RWPE2 (cell line): ENCODE measurements around the gene PTGR1.

Source experiments
- ATAC-seq: fragments of 200-7000 bp; cut with Tn5 transposase; 3 replicates; pipeline ENCODE4 v1.9.1; 2021; ENCODE audit warnings: low read depth
- DNase-seq: peaks from one replicate; pipeline ENCODE4 v3.0.0-alpha.2; 2020; ENCODE audit warnings: low spot score
- H3K27ac ChIP-seq: fragments of 450-650 bp; 2 replicates; pipeline ENCODE4 v1.5.1; 2017; ENCODE audit warnings: mild to moderate bottlenecking; ENCODE audit not compliant: poor library complexity, severe bottlenecking
- H3K27me3 ChIP-seq: fragments of 250-450 bp; sonication (Bioruptor Pico); 2 replicates; pipeline ENCODE4 v1.5.1; 2021; ENCODE audit warnings: mild to moderate bottlenecking, moderate library complexity; ENCODE audit not compliant: insufficient read depth, poor library complexity, severe bottlenecking
- H3K36me3 ChIP-seq: fragments of 250-450 bp; sonication (Bioruptor Pico); 2 replicates; pipeline ENCODE4 v1.5.1; 2020; ENCODE audit warnings: low read depth, mild to moderate bottlenecking, moderate library complexity
- H3K4me1 ChIP-seq: fragments of 250-450 bp; sonication (Bioruptor Pico); 2 replicates; pipeline ENCODE4 v1.5.1; 2021; ENCODE audit warnings: mild to moderate bottlenecking, moderate library complexity; ENCODE audit not compliant: insufficient read depth, poor library complexity, severe bottlenecking
- H3K4me3 ChIP-seq: fragments of 250-450 bp; sonication (Bioruptor Pico); 2 replicates; pipeline ENCODE4 v1.5.1; 2021; ENCODE audit warnings: mild to moderate bottlenecking, moderate library complexity; ENCODE audit not compliant: severe bottlenecking
- H3K9me3 ChIP-seq: fragments of 250-450 bp; sonication (Bioruptor Pico); 2 replicates; pipeline ENCODE4 v1.5.1; 2021; ENCODE audit warnings: mild to moderate bottlenecking, moderate library complexity; ENCODE audit not compliant: severe bottlenecking
- CTCF ChIP-seq: fragments of 450-650 bp; IDR thresholded peaks from one replicate; pipeline ENCODE4 v1.5.1; 2017; ENCODE audit warnings: mild to moderate bottlenecking, moderate library complexity; ENCODE audit not compliant: poor library complexity, severe bottlenecking

PTGR1 gene

GRCh38 chr9:111644195-111644772 lies 44.8 kb upstream of the PTGR1 start:
- TF ChIP-seq CTCF: no peak
- H3K27ac ChIP-seq: no peak overlapping the region
- no peak overlapping the region for H3K4me3 ChIP-seq
- no peaks in the 10 kb centered on the region for H3K9me3 ChIP-seq
- no peak for ATAC-seq
- no peaks in the 10 kb centered on the region for H3K4me1 ChIP-seq
- no peaks in the 10 kb centered on the region for H3K27me3 ChIP-seq
- no peak for DNase-seq
- peaks cover 55% of the 10 kb centered on the region for H3K36me3 ChIP-seq

- H3K27me3 ChIP-seq: no peaks in the 10 kb centered on the region
- H3K36me3 ChIP-seq: 0 out of 2 replicates have a peak, but pooled peaks cover 4% of the 10 kb centered on the region
- H3K9me3 ChIP-seq: no peaks in the 10 kb centered on the region
- H3K27ac ChIP-seq: no peak overlapping the region
- TF ChIP-seq CTCF: no peak
- no peak for DNase-seq
- H3K4me3 ChIP-seq: no peak overlapping the region
- no peak for ATAC-seq
- peaks cover 11% of the 10 kb centered on the region for H3K4me1 ChIP-seq
Observed at GRCh38 chr9:111637421-111637950, 38.0 kb upstream of the PTGR1 start.

GRCh38 chr9:111634860-111635259 lies 35.4 kb upstream of the PTGR1 start:
- TF ChIP-seq CTCF: no peak
- H3K4me3 ChIP-seq: no peak overlapping the region
- peaks cover 12% of the 10 kb centered on the region for H3K4me1 ChIP-seq
- no peaks in the 10 kb centered on the region for H3K9me3 ChIP-seq
- DNase-seq (no peak), ATAC-seq (no peak)
- H3K36me3 ChIP-seq: 0 out of 2 replicates have a peak, but pooled peaks cover 4% of the 10 kb centered on the region
- H3K27ac ChIP-seq: no peak overlapping the region
- no peaks in the 10 kb centered on the region for H3K27me3 ChIP-seq

GRCh38 chr9:111633389-111633736 lies 33.9 kb upstream of the PTGR1 start:
- DNase-seq: no peak
- Histone ChIP-seq H3K27ac (no peak overlapping the region), H3K4me3 (no peak overlapping the region), H3K9me3 (no peaks in the 10 kb centered on the region), H3K4me1 (peaks cover 12% of the 10 kb centered on the region), H3K27me3 (no peaks in the 10 kb centered on the region), H3K36me3 (0 out of 2 replicates have a peak, but pooled peaks cover 4% of the 10 kb centered on the region)
- TF ChIP-seq CTCF: no peak
- ATAC-seq: no peak

- H3K27ac ChIP-seq: no peak overlapping the region
Observed at GRCh38 chr9:111632695-111633388, 33.4 kb upstream of the PTGR1 start.

More at GRCh38 chr9:111632695-111633388, 33.4 kb upstream of the PTGR1 start:
- Histone ChIP-seq H3K4me1 (peaks cover 12% of the 10 kb centered on the region), H3K4me3 (peak overlapping the region; percentile 91), H3K36me3 (0 out of 2 replicates have a peak, but pooled peaks cover 4% of the 10 kb centered on the region), H3K27me3 (no peaks in the 10 kb centered on the region), H3K9me3 (no peaks in the 10 kb centered on the region)
- no peak for TF ChIP-seq CTCF
- ATAC-seq (no peak), DNase-seq (no peak)
